Measurements from ENCODE around the gene WDR27.
"Not testable (repeated sequence)": the region's sequence is repeated elsewhere in the genome, so short reads cannot be mapped to it uniquely, and the experiment has no call there.

Gene WDR27

DNA sequence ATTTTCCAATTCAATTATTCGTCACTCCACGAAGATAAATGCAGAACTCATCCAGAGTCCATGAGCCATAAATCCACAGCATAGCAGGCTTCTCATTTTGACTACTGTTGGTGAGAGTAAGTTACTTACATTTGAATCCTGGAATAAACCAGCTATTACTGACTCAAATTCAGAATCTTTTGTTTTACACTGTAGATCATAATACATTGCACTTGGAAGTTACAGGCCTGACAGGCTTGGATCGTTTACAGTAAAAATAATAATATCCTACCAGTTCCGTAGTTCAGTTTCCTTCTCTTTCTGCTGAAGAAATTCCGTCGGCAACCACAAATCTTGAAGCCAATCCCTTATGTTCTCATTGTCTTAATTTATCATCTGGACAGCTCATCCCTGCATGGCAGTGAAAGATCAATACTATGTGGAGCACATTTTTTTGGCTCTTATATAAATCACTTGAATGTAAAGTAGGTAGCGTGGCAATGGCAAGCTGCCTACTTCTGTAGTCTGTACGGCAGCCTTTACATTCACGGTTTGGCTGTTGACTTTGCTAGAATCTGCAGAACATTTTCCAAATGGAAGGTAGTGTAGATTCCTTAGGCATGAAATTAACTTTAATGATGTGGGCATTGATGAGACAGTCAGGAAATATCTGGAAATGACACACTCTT is 142.9 kb downstream of the WDR27 start:
- DNase-seq: no peak

DNA sequence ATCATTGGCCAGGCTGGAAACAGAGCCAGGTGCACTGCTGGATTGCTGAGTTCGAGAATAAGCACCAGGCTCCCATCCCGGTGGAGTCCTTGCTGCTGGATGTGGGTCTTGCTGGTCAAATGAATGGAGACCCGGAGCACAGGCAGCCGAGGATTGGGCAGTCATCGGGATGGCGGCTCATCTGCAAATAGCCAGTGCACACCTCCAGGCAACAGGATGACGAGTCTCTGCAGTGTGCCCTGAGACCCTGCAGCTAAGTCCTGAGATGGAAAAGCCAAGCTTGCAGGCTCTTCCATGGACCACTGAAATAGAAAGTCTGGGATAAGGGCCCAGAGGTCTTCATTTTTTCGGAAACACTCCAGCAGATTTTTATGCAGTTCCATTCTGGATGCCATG is 143.5 kb downstream of the WDR27 start:
- no peak for DNase-seq

DNA sequence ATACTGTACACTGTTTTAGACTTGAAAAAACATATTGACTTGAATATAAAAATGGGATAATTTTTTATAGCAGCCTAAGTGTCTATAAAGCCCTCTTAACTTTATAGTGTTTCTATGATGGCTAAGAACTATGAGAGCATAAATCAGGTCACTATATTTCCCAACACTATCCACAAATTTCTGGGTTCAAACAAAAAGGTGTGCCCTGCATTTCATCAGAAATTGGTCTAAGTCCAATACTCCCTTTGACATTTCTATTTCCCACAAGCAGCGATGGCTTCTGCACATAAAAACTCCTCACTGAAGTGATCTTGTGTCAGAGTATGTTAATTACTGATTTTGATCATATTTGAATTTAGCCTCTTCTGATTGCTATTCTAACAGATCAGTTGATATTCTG is 143.9 kb downstream of the WDR27 start:
- DNase-seq: no peak

DNA sequence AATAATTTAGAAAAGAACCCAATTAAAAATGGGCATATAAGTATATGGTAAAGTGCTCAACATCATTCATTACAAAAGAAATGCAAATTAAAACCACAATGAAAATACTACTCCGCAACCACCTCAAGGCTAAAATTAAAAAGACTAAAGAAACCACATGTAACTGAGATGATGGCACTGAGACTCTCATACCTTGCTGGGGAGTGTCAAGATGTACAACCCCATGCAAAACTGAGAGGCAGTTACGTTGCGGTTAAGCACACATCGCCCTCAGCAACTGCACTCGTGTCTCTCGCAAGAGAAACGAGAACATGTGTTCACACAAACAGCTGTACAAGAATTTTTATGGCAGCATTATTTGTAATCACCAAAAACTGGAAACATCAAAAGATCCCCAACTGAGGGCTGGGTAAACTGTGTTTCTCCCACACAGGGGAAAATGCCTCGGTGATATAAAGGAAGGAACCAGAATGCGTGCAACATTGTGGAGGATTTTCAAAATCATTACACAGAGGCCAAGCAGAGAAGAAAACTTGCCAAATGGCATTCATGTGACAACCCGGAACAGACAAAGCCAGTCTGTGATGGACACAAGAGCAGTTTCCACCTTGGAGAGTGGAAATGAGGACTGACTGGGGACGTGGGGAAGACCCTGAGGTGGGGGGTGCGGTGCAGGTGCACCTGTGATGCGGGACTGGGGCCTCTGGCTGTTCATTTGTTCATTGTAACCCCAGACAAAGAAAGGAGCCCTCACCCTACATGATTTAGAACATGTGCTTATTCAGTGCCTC is 144.9 kb downstream of the WDR27 start:
- no peak for DNase-seq

DNA sequence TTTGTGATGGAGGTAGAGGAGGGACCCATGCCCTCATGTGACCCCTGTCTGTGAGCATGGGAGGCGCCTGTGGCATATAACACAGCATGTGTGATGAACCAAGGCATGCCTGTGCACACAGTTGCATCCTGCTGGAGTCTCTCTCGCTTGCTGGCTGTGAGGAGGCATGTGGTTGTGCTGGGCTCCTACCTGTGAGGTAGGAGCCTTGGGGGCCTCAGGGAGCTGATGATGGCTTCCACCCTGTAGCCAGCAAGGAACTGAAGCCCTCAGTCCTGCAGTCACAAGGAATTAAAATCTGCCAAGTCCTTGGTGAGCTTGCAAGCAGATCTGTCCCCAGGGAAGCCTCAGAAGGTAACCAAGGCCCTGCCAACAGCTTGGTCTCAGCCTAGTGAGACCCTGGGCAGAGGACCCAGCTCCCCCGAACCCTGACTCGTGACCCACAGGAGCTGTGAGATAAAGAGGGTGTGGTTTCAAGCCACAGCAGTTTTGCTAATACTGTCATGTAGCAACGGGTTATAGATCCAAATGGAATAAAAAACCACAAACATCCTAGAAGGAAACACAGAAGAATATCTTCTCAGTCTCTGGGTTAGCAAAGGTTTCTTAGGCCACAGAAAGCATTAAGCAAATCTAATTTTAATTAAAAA is 145.7 kb downstream of the WDR27 start:
- DNase-seq: no peak

DNA sequence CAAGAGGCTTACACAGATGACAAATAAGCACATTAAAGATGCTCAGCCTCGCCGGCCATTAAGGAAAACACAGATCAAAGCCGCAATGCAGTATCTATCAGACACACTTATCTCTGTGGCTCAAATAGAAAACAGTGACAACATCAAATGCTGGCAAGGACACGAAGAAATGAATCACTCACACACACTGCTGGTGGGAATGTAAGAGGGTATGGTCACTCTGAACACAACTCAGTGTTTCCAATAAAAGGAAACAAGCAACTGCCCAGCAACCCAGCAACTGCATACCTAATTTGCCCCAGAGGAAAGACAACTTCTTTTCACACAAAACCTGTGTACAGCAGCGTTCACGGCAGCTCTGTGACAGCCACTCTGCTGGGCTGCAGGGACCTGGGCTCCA is 155.8 kb downstream of the WDR27 start:
- DNase-seq: peak; percentile 6

DNA sequence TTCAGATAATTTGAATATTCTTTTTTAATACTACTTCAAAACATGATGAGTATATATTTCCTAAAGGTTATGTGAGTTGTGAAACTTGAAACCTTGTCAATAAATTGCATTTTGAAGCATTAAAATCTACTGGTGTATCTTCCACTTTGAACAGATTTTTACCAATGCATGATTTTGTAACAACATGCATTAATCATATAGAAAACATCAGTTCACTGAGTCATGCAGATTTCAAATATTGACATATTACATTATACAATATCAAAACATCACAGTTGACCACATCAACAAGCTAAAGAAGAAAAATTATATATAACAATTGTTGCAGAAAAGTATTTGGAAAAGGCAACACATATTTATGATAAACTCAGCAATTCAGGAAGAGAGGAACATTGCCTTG is 158.1 kb downstream of the WDR27 start:
- DNase-seq: no peak

DNA sequence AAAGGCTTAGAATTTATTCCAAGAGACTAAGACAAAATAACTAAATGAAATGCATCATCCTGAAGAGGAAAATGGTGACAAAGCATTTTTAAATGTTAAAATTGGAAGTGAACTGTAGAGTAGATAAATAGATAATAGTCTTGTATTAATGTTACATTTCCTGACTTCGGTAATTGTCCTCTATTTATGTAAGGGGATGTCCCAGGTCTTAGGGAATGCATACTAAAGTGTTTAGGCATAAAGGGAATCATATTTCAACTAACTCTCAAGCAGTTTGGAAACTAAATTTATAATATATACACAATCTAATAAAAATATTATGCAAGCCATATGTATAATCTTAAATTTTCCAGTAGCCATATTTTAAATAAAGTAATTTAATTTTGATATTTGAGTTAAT is 159.3 kb downstream of the WDR27 start:
- DNase-seq: no peak

DNA sequence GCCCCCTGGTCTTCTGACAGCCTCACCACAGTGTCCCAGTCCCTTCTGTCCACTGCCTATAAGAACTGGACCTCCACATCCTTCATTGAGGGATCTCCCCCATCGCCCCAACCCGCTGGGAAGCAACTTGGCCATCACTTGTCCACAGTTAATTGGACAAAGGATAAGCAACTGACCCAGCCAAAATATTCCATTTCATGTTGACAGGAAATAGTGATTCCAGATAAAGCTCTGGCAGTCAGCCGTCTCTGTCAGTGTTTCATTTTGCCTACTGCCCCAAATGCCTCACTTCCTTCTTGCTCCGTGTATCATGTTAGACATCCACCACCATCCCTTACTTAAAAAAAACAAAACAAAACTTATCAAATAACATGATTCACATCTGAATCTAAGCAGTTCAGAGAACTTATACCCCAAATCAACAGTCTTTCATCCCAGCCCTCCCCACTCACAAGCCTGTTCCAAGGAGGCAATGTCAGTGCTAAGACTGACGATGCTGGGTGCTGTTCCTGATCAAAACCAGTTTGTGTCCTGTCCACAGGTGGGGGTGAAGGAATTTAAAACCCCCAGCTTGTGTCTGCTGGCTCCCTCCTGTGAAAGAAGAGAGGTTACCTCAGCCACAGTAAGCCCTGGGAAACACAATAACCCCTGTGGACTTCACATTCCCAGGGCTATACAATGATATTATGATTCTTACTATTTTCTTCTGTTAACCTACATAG is 162.5 kb downstream of the WDR27 start:
- no peak for DNase-seq

DNA sequence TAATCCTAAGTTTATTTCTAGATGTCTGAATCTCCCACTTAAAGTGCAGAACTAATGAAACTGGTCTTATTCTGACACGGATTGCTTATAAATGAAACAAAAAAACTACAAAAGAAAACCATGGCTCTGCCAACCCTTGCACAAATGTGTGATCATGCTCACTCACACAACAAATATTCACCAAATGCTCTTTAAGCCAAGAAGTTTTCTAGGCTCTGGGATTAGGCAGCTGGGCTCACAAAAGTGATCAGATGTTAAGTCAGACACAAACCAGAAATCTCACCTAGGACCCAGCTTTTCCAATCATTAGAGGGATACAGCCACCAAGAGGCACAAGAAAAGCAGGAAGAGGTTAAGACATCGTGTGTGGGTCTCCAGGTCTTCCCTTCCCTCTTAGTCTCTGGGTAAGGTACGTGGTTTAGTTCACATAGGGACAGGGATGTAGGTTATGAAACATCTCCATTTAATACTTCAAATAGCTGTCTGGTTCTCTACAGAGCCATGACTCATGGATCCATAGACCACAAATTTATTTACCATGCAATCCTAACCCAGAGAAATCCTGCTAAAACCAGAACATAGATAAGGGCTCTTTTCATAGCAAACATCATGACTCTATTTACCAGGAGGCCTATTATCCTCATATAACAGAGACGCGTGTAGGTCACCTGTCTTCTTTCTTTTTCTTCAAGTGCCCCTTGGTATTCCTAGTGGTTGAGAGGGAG is 165.2 kb downstream of the WDR27 start:
- no peak for DNase-seq

DNA sequence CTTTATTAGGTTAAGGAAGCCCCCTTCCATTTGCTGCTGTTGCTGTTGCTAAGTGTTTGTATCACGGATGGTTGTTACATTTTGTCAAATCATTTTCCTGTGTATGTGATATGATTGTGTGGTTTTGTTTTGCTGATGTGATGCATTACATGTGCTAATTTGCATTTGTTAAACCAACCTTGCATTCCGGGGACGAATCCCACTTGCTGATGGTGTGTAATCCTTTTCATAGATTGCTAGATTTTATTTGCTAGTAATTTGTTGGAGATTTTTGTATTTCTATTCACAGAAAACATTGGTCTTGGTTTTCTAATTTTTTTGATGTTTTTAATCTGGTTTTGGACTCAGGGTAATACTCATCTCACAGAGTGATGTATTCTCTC is 167.8 kb downstream of the WDR27 start:
- no peak for DNase-seq

DNA sequence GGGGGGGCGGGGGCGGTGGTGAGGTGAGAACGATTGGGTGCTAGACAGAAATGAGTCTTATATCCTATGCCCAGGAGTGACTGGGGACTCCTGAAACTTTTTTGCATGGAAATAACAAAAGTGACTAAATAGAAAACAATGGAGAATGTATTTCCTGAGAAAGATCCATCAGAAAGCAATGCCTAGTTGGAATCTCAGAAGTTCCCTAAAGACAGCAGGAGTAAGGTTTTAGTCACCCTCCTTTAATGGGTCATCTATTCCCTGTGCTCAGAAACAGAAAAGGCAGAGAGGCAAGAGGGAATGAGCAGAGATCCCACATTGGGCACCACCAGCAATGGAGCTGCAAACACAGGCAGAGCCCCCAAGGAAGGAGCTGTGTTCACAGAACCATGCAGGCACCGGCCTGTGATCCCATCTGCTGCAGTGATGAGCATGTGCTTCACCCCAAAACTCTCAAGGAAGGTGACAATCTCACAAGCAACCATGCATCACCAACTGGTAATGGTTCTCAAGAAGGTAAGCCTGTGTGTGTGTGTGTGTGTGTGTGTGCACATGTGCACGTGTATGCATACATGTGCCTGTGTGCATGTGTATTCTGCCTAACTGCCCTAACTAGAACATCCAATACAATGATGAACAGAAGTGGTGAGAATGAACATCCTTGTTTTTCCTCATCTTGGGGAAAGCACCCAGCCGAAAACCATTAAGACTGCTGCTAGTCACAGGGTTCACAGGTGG is 168.4 kb downstream of the WDR27 start:
- DNase-seq: no peak

DNA sequence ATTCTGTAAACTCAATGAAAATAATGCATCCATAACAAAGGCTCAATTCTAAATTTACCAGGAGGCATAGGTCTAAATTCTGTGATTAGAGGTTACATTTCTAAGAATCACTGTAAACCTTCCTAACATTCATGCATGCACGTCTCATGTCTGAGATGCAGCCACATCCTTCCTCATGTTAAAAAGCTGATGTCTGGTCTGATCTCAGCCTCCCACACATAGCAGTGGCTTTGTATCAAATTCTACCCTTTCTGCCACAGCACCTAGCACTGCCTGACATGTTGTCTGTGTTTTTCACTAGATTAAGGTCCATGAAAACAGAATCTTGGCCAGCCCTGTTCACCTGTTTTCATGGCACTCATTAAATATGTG is 171.1 kb downstream of the WDR27 start:
- no peak for DNase-seq

DNA sequence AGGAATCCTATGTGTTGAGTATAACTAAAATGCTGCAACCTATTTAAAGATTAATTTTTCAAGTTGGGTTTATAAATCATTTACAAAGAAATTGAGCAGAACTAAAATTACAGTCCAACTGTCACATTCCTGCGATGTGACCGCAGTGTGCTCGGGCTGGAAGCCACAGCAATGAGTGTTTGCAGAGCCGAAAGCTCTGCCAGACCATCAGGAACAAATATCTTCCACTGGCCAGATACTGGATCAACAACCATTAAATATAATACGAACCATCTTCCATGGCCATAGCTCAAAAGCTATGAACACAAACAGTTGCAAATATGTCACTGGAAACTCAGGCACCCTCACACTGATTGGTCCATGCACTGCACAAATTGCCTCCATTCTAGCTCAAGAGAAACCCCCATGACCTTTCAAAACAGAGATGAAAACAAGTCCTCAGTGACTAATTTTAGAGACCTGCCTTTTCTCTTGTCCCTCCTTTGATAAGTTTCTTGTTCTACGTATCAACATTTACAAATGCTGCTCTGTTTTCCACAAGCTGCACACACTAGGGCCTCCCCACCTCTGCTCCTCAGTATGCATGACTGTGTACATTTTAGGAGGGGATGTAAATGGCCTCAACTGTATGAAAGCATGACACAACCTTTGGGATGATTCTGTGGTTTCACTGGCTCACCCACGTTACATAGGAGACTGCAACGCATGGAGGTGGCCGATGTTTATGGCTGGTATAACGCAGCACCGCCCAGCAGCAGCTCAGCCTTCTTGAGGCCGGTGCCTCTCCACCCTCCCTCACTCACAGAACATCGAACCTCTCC is 171.7 kb downstream of the WDR27 start:
- DNase-seq: no peak

DNA sequence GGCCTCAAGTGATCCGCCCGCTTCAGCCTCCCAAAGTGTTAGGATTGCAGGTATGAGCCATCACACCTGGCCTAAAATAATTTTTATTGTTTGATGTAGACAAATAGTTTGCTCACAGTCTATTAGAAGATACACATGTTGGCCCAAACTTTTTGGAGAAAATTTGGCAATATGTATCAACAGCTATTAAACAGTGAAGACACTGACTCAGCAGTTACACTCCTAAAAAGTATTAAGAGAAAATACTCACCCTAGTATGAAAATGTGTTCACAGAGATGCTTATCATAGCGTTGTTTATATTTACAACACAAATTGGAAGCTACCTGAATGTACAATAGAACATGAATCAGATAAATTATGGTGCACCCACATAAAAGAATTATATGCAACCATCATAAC is 173.1 kb downstream of the WDR27 start:
- DNase-seq: no peak

DNA sequence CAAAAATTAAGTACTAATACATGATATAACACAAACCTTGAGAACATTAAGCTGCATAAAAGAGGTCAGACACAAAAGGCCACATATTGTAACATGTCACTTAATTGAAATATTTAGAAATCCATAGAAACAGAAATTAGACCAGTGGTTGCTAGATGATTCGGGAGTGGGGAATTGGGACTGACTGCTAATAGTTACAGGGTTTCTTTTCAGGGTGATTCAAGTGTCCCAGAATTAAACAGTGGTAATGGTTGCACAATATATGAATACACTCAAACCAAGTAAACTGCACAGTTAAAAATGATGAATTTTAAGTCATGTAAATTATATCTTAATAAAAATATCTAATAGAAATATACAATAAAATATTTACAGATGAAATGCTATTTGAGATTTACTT is 174.5 kb downstream of the WDR27 start:
- no peak for DNase-seq

DNA sequence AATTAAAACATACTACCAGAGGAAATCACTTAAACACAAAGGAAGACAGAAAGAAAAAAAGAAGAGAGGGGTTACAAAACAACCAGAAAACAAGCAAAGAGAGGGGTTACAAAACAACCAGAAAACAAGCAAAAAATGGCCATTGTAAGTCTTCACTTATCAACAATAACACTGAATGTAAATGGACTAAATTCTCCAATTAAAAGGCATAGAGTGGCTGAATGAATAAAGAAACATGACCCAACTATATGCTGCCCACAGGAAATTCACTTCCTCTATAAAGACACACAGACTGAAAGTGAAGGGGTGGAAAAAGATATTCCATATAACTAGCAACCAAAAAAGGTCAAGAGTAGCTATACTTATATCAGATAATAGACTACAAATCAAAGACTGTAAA is 180.0 kb downstream of the WDR27 start:
- no peak for DNase-seq

DNA sequence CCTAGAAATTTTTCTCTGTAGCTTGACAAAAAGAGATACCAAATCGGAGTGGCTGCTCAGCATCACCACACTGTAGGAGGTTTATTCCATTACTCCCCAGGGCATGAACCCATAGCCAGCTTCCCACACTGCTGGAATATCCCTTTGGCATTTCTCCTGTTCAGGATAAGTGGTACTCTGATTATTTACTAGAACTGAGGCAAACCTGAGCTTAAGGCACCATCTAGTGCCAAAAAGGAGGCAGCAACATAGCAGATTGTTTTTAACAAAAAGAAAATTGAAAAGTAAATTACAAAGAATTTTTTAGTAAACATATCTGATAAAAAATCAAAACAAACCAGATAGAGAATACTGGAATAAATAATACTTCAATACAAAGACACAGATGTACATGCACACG is 181.7 kb downstream of the WDR27 start:
- DNase-seq: no peak

DNA sequence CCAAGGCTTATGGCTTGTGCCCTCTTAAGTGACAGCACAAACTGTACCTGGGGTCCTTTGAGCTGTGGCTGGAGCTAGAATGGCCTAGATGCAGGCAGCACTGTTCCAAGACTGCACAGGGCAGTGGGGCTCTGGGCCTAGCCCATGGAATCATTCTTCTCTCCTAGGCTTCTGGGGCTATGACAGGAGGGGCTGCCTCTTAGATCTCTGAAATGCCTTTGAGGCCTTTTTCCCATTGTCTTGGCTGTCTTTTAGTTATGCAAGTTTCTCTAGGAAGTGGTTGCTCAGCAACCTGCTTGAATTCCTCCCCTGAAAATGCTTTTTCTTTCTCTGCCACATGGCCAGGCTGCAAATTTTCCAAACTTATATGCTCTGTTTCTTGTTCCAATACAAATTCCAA is 183.4 kb downstream of the WDR27 start:
- DNase-seq: no peak

DNA sequence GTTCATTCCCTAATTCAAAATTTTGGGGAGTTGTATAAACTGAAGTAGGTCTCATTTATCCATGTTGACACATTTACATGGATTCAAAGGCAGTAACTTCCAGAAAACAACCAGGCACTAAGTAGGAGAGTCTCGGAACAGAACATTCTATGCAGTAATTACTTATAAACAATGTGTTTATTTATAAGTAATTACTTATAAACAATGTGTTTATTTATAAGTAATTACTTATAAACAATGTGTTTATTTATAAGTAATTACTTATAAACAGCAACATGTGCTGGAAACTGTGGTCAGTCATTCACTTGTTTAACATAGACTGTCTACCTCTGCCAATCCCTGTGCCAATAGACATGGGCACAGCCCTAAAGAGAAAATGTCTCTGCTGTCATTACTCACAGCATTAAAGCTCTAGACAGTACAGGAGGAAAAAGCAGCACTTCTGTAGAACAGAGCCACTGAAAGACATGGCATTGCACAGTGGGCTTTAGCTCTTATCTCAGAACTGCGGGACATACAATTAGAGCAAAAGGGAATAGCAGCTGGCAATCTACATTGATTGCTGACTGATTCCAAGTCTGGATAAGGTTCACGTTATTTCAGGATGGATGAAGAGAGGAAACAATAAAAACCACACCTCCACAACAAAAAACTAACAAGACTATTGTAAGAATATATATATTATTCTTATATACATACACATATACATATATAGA is 188.2 kb downstream of the WDR27 start:
- DNase-seq: no peak

DNA sequence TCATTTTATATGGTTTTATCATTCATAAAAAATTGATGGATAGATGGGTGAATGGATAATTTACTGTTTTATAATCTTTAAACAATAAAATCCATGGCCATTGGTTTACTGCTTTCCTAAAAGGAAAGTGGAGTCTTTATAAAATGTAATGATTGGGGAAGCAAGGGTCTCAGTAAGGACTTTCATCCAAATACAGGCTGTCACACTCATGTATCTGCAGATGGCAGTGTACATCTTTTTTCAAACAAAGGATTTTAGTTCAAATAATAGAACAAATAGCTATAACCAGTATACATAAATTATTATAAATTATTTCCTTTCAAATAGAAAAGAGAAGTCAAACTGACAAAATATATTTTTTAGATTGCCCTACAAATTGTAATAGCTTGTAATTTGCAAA is 190.0 kb downstream of the WDR27 start:
- DNase-seq: not testable (repeated sequence)
